Osteocyte (in vitro differentiated cells): Measurements from ENCODE around the gene UBE2O. TPM values are rescaled to one million over a fixed set of nuclear protein-coding genes. Genes with fewer than 3 reads are reported as not detected.

Source experiments
- DNase-seq: peaks from one replicate; pipeline ENCODE4 v3.0.0; 2021; ENCODE audit warnings: mixed read lengths; ENCODE audit not compliant: unreplicated experiment; ENCODE audit errors: extremely low spot score
- H3K27ac Mint-ChIP-seq: one replicate; pipeline ENCODE4 v1.8.0; 2021; ENCODE audit warnings: mild to moderate bottlenecking, mixed read lengths; ENCODE audit not compliant: unreplicated experiment
- H3K27me3 Mint-ChIP-seq: one replicate; pipeline ENCODE4 v1.8.0; 2021; ENCODE audit warnings: mixed read lengths; ENCODE audit not compliant: unreplicated experiment
- H3K36me3 Mint-ChIP-seq: one replicate; pipeline ENCODE4 v1.8.0; 2021; ENCODE audit warnings: mixed read lengths; ENCODE audit not compliant: unreplicated experiment
- H3K4me1 Mint-ChIP-seq: one replicate; pipeline ENCODE4 v1.8.0; 2021; ENCODE audit warnings: mixed read lengths; ENCODE audit not compliant: unreplicated experiment
- H3K4me3 Mint-ChIP-seq: one replicate; pipeline ENCODE4 v1.8.0; 2021; ENCODE audit warnings: mild to moderate bottlenecking, moderate library complexity, mixed read lengths; ENCODE audit not compliant: unreplicated experiment
- H3K9me3 Mint-ChIP-seq: one replicate; pipeline ENCODE4 v1.8.0; 2021; ENCODE audit warnings: mixed read lengths; ENCODE audit not compliant: unreplicated experiment
- total RNA-seq: library from RNA; stranded (reverse); gene quantifications from 2 replicates; pipeline ENCODE4 v1.2.1, GENCODE V29; 2021
- TF ChIP-seq, protein P1 (sequence below): fragments of 200-600 bp; sonication (generic); IDR thresholded peaks from 2 replicates; pipeline ENCODE4 v1.5.0; 2021; ENCODE audit warnings: antibody characterized with exemption, mild to moderate bottlenecking, moderate library complexity

Gene UBE2O
- total RNA-seq, 1 donor from 2014 or later = 30.7 TPM

DNA sequence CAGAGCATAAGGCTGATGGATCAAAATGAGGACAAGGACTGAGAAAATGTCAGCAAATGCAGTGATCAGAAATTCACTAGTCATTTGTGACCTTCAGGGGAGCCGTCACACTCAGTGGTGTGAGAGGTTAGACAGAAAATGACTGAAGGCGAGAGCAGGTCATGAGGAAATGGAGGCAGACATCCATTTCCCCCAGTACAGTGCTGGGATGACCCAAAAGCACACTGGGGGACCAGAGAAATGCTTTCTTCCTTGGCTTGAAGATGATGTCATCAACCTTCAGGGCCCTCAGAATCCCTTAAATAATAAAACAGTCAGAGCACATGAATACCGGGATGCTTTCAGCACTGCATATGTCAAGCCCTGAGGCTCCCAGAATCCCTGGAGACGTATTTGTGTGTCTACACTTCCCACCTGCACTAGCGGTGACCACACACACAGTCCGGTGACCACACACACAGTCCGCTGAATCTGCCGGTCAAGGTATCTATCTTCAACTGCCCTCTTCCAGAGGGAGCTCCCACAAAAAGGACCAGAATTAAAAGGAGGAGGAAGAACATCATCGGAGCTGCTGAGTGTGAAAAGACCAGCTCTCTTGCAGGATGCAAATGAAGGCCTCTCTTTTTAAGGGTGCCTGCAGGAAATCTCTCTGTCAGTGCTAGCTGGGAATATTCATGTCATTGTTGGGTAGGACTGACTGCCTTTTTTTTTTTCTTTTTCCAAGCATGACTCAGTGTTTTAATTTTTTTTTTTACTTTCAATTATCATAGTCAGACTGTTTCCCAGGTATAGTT lies 8.2 kb downstream of the UBE2O start:
- H3K27ac Mint-ChIP-seq = peak overlapping the region; percentile 72
- H3K27me3 Mint-ChIP-seq = no peaks in the 10 kb centered on the region
- TF ChIP-seq, protein P1, sequence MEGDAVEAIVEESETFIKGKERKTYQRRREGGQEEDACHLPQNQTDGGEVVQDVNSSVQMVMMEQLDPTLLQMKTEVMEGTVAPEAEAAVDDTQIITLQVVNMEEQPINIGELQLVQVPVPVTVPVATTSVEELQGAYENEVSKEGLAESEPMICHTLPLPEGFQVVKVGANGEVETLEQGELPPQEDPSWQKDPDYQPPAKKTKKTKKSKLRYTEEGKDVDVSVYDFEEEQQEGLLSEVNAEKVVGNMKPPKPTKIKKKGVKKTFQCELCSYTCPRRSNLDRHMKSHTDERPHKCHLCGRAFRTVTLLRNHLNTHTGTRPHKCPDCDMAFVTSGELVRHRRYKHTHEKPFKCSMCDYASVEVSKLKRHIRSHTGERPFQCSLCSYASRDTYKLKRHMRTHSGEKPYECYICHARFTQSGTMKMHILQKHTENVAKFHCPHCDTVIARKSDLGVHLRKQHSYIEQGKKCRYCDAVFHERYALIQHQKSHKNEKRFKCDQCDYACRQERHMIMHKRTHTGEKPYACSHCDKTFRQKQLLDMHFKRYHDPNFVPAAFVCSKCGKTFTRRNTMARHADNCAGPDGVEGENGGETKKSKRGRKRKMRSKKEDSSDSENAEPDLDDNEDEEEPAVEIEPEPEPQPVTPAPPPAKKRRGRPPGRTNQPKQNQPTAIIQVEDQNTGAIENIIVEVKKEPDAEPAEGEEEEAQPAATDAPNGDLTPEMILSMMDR = no peak
- no peak for DNase-seq
- H3K36me3 Mint-ChIP-seq = no peaks in the 10 kb centered on the region
- peaks cover 59% of the 10 kb centered on the region for H3K4me1 Mint-ChIP-seq
- H3K9me3 Mint-ChIP-seq = no peaks in the 10 kb centered on the region
- H3K4me3 Mint-ChIP-seq = no peak overlapping the region

DNA sequence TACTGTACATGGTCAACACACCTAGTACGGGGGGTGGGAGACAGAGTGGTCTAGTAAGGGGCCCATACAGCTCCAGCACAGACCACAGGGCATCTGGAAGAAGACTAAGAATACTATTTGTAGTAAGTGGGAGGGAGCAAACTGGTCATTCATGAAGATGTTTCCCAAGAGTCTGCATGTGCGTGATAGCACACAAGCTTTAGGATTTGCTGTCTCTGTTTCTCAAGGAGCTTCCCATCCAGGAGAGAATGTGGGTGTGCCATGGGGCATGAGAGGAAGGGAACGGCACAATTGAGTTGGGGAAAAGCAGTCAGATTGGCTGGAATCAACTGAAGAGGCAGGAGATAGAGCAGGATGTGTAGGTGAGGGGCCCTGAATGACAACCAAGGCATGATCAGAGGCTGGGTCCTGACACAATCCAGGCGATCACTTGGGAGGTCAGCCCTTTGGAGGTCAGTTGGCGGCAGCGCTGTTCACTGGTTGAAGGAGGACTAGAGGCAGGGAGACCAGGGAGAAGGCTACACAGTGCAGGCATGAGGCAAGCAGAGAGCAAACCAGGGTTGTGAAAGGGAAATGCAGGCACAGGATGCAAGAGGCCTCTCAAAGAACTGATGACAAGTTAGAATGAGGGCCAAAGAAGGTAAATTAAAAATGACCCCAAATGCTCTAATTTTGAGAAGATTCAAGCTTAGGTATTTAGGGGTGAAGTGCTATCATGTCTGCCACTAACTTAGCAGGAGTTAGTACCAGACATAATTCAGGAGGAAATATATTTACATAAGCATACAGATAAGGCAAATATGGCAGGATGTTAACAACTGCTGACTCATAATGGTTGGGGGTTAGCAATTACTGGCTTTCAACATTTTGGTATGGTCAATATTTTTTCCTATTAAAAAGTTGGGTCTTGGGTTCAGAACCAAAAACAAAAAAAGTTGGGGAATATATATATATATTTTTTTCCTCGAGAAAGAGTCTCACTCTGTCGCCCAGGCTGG lies 10.3 kb downstream of the UBE2O start:
- peaks cover 54% of the 10 kb centered on the region for H3K4me1 Mint-ChIP-seq
- no peak overlapping the region for H3K27ac Mint-ChIP-seq
- no peak for DNase-seq
- H3K4me3 Mint-ChIP-seq = no peak overlapping the region
- TF ChIP-seq, protein P1 = no peak
- peaks cover 4% of the 10 kb centered on the region for H3K36me3 Mint-ChIP-seq
- no peaks in the 10 kb centered on the region for H3K9me3 Mint-ChIP-seq
- H3K27me3 Mint-ChIP-seq = no peaks in the 10 kb centered on the region

DNA sequence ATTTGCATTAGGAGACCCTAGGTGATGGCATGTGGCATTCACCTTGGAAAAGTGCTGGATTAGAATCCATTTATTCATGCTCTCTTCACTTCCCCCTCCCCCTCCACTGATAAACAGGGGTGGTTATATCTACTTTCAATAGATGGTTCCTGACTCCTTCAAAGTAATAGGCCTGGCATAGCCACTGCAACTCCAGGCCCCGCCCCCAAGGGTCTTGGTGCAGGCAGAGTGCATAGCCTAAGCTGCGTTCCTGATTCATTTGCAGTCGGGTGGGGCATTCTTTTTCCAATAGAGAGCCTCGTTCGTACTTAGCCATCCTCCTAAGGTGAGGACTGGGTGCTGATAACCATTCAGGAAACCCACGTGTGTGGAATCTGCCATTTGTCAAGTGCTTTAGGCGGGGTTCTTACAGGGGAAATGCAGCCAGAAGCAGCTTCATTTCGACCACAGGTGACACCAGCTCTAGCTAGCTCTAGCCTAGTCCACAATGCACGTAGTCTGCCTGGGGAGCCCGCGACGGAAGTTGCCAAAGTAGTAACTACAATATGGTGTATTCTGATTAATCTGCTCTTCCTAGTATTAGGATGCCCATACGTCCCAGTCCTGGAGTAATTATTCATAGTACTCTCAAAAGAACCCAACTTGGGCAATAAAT lies 11.1 kb downstream of the UBE2O start:
- Mint-ChIP-seq H3K27ac (no peak overlapping the region), H3K36me3 (peaks cover 4% of the 10 kb centered on the region), H3K9me3 (no peaks in the 10 kb centered on the region), H3K27me3 (no peaks in the 10 kb centered on the region), H3K4me3 (no peak overlapping the region), H3K4me1 (peaks cover 48% of the 10 kb centered on the region)
- TF ChIP-seq, protein P1 = no peak
- DNase-seq = no peak

DNA sequence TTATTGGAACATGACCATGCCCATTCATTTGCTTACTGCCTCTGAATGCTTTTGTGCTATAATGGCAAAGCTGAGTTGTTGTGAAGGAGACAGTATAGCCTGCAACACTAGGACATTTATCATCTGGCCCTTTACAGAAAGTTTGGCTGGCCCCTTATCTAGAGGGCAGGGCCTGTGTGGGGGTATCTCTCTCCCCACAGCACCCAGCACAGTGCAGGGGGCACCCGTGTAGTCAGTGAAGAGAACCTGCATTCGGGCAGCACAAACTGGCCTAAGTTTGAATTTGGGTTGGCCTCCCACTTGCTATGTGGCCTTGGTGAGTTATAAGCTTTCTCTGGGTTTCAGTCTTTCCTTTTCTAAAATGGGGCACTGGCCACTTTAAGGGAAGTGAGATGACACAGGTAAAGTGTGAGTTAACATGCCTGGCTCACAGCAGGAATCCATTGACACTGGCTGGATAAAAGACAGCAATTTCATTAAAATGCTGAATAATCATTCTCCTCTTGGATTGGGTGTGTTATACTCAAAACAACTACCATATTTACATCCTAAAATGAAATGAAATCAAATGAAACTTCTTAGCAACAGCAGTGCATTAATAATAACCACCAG lies 12.1 kb downstream of the UBE2O start:
- peaks cover 4% of the 10 kb centered on the region for H3K36me3 Mint-ChIP-seq
- H3K9me3 Mint-ChIP-seq = no peaks in the 10 kb centered on the region
- no peak for DNase-seq
- no peaks in the 10 kb centered on the region for H3K27me3 Mint-ChIP-seq
- TF ChIP-seq, protein P1 = no peak
- H3K27ac Mint-ChIP-seq = no peak overlapping the region
- H3K4me1 Mint-ChIP-seq = peaks cover 39% of the 10 kb centered on the region
- no peak overlapping the region for H3K4me3 Mint-ChIP-seq
